GM21576 (cell line): Measurements from ENCODE around the gene ELP4.
A peak's percentile ranks its signal among the peaks of the same experiment; 100 is the strongest.
"Not testable (repeated sequence)": the region's sequence is repeated elsewhere in the genome, so short reads cannot be mapped to it uniquely, and the experiment has no call there.

Source experiments
- ATAC-seq: cut with Tn5 transposase; IDR thresholded peaks from one replicate; pipeline ENCODE4 v1.9.1; 2021; ENCODE audit warnings: mild to moderate bottlenecking, moderate library complexity; ENCODE audit not compliant: unreplicated experiment

ELP4 gene

DNA sequence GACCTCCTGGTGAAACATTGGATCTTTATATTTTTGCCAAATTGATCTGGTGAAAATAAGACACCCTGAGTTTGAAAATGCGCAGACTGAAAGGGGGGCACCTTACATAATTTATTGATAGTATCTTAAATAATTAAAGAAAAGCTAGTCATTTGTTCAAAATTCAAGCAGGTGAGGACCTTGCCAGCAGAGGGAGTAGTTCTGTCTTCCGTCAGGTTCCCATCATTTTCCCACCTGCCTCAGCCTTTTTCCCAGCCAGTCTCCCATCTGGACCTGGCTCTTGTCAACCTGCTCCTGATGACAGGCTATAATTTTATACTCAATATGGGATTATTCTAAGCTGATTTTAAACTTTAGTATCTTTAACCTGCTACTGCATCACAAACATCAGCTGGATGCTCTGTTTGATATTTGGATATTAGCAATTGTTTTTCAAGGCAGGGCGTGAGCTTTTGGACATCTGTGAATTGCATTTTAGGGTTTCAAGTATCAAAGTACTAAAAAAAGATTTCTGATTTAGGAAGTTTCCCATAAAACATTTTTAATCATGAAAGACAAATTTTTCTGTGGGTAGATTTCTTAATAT, 132.0 kb downstream of the ELP4 start:
- no peak for ATAC-seq

GRCh38 chr11:31643857-31644256, 134.3 kb downstream of the ELP4 start:
- no peak for ATAC-seq

DNA sequence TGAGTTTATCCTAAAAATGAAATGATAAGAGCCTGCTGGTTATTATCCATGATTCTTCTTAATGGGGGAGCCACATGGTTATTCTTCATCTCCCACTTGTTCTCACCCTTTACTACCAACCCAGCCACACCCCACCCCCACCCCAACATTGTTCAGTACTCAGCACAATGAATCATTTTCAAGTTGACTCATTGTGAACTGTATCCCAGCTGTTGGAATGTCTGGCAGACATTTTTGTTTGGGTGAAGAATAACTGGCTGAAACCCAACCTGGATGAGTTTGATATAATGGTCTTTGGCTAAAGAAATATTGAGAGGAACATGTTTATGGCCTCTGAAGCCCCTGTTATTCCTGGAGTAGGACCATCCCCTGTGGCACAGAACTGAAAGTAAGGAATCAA, 136.2 kb downstream of the ELP4 start:
- no peak for ATAC-seq

DNA sequence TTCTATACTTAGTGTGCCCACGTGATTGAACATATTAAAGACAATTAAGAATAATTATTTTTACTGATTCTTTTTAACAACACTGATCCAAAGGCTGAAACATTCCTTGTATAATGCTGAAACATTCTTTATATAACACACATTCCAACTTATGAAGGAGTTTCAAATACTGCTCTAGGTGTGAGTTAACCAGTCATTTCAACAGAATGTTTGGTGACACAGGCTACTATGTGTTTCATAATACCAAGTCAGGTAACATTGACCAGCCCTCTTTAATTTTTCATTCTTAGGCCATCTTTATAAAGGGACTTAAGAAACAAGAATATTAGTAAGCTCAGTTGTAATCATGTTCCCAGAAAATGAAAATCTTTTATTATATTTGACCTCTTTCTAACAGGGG, 136.6 kb downstream of the ELP4 start:
- no peak for ATAC-seq

- no peak for ATAC-seq
These were observed 139.8 kb downstream of the ELP4 start for GRCh38 chr11:31649129-31649966.

GRCh38 chr11:31651208-31651607, 141.6 kb downstream of the ELP4 start:
- peak; percentile 31 for ATAC-seq

DNA sequence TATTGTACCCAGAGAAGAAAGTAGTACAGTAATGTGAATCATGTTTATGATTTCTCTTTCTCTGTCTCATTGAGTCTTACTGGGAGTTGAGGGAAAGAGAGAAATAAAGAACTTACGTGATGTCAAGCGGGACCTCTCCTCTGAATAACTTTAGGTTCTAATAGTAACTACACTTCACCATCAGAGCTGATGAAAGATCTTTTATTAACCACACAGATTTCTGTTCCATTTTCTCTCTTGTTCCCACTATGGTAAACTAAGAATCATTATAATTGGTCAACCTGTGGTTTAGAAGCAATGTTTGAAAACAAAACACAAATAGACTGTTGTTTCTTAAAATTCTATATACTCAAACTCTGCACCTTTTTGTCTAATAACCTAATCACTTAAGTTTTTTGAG, 142.3 kb downstream of the ELP4 start:
- ATAC-seq: peak; percentile 55

DNA sequence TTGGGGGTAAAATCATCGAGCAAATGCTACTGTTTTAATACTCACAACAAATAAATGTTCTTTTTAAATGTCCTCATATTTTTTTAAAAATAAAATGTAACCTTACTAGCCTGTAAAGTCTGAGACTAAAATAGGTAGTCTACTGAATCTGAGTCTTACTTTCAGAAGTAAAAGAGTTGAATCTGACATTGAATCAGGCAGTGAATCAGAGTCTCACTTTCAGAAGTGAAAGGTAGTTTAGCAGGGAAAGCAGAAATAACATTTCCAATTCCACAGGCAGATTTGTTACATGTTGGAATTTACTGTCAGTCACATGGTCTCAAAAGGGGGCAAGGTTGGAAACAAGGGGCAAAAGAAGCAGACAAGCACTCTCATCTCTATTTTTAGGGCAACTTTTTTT, 143.0 kb downstream of the ELP4 start:
- peak; percentile 68 for ATAC-seq

DNA sequence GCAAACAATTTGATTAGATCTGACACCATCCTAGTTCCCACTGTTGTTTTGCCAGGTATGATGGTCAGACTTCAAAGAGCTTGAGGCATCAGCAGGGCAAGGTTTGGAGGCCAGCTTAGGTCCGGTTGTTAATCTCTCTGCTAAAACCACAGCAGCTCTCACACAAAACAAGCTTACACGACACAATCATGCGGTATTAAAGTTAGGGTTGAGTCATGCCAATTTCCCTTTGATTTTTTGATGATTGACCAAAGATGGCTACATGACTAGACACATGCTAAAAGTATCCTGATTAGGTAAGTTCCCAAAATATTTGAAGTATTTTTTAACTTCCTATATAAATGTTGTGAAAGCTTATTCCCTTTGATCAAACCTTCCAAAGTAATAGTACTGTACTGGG, 145.9 kb downstream of the ELP4 start:
- ATAC-seq: no peak

DNA sequence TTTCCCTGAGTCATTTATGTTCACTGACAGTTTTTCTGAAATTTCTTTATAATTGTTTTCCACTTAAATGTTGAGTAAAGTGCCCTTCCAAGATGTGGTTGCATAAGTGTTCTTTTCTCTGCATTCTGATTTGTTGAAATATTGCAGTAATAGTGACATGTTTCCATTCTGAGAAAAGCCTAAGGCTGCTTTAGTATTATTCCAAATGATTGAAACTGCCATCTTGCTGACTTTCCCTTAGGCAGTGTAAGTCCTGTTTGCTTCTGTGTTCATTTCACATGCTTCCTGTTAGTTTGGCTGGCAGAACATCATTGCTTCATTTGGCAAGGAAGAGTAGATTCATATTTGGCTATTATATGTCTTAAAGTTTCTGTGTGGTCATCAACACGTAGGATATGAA, 146.5 kb downstream of the ELP4 start:
- no peak for ATAC-seq

DNA sequence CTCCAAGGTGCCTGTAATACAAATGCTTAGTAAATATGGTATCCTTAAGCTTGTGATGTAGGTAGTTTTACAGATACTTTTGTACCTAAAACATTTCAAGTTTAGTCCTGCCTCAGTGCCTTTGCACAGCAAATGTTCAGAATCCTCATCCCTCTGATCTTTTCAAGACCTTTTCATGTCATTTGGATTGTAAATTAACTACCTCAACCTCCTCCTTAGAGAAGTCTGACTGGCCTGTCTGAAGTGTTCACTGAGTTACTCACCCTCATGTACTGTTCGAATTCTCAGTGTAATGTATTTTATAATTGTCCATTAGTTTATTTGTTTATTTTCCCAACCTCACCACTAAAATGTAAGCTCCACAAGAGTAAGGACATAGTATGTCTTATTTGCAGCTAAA, 147.5 kb downstream of the ELP4 start:
- ATAC-seq: no peak

DNA sequence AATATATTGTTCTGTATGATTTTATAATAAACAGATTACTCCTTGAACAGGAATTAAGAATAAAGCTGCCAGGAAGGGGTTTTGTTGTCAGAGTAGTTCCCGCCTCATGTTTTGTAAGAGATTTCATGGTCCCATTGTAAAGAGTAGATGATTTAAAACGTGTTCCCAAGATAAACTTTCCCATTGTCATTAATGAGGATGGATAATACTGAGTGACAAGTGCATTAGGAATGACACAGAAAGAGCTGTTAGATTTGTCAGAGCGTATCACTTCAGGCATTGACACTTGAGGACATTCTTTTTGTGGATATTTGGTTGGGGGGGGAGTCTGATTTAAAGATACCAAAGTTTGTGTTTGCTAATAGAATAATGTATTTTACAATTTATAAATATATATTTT, 154.6 kb downstream of the ELP4 start:
- no peak for ATAC-seq

DNA sequence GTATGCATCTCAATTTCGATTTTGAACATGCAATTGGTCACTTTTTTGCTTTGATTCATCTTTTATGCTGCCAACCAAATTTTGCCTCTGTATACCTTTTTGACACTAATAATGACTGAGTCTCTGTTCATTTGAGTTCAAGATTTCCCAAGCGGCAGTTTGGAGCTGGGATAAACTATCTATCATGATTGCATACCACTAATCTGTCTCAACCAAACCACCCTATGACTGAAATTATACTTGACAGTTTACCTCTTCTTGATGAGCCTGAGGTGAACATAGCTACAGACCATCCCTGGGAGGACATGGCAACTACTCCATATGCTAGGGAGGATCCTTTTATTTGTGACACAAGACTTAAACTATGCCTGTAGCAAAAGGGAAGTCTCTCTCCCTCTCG, 155.4 kb downstream of the ELP4 start:
- no peak for ATAC-seq

DNA sequence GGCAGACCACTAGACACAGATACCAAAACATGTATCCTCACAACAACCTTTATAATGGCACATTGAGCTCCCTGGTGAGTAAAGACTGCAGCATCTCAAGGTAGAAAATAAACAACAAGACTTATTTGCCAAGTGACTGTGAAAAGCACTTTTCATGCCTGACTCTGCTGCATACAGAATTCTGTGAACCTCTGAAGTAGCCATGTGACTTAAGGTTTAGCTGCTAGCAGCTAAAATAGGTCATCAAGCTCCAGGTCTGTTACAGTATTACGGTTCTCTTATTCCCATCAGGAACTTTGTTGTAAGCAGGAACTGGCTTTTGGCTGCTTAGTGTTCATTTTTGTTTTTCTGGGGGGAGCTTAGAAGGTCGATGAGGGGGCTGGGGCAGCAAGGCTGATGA, 162.1 kb downstream of the ELP4 start:
- ATAC-seq: no peak

GRCh38 chr11:31673108-31673507, 163.5 kb downstream of the ELP4 start:
- not testable (repeated sequence) for ATAC-seq

- ATAC-seq: no peak
These were observed 166.9 kb downstream of the ELP4 start for GRCh38 chr11:31676280-31676982.

DNA sequence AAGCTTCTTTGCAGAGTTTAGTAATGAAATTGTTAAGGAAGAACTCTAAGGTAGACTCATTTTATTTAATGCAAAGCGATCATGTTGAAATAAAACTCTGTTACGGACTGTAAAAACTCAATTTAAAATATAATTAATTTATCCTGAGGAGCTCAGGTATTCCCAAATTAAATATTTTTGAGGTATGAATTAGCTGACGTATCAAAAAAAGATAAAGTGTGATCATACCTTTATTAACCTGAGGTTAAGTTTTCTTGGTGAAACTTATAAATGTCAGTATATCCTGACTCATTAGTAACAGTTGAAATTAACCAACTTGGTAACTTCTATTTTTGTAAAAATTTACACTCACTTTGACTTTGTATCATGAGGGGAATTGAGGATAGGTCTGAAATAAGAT, 171.2 kb downstream of the ELP4 start:
- ATAC-seq: no peak

- no peak for ATAC-seq
These were observed 177.7 kb downstream of the ELP4 start for GRCh38 chr11:31687256-31687655.

- ATAC-seq: no peak
These were observed 178.3 kb downstream of the ELP4 start for GRCh38 chr11:31687861-31688260.

- no peak for ATAC-seq
These were observed 180.0 kb downstream of the ELP4 start for GRCh38 chr11:31689559-31689958.

DNA sequence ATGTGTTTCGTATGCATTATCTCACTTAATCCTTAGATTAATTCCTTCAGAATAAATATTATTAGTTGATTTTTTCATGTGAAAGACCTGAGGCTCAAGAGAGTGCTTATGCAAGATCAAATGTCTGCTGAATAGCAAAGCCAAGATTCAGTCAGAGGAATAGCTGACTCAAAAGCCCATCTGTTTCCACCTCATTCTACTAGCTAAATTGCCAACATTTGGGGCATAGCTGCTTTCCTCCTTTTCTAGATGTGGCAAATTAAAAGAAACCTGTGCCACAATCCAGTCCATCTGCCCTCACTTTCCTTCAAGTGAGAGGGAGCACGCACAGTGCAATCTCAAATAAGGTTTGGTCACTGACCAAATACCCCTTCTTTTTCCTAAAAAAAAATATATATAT, 180.5 kb downstream of the ELP4 start:
- no peak for ATAC-seq

- ATAC-seq: no peak
These were observed 180.9 kb downstream of the ELP4 start for GRCh38 chr11:31690516-31690915.
